CD4-positive, alpha-beta T cell treated with Interleukin-17A for 1 hour (primary cell): ENCODE results near the gene KCNK10.

Experiments used
- DNase-seq: peaks from one replicate; pipeline ENCODE4 v3.0.0-alpha.2; 2020

Gene KCNK10

DNA sequence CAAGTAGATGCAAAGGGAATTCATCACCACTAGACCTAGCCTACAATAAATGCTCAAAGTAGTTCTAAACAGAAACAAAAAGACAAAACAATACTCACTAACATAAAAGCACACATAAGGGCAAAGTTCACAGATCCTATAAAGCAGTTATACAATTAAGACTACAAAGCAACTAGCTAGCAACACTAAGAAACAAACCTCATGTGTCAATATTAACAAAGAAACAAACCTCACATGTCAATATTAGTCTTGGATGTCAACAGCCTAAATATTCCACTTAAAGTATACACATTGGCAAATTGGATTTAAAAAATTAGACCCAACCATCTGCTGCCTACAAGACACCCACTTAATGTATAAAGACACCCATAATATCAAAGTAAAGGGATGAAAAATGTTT lies 152.7 kb downstream of the KCNK10 start:
- no peak for DNase-seq

- DNase-seq, result peak; percentile 74
These were observed 154.4 kb downstream of the KCNK10 start for GRCh38 chr14:88168498-88169165.

- no peak for DNase-seq
These were observed 155.0 kb downstream of the KCNK10 start for GRCh38 chr14:88168025-88168424.

DNA sequence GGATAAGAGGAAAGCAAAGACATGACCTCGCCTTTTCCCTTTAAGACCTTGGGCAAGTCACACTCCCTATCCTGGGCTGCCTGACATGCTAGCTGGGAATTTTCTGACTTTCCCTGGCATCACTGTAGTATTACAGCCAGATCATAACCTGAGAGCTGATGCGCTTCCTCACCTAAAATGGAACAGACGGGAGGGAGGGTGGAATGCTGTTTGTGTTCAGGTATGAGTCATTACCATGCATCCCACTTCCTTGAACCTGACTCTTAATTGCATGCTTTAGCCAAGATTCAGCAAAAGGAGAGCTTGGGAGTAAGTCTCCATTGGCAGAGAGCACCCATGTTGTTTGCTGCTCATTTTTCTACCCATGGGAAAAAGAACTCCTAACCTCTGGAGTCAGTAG lies 156.5 kb downstream of the KCNK10 start:
- no peak for DNase-seq

- DNase-seq, result no peak
These were observed 158.0 kb downstream of the KCNK10 start for GRCh38 chr14:88164906-88165534.

- DNase-seq, result no peak
These were observed 159.3 kb downstream of the KCNK10 start for GRCh38 chr14:88163731-88164255.

DNA sequence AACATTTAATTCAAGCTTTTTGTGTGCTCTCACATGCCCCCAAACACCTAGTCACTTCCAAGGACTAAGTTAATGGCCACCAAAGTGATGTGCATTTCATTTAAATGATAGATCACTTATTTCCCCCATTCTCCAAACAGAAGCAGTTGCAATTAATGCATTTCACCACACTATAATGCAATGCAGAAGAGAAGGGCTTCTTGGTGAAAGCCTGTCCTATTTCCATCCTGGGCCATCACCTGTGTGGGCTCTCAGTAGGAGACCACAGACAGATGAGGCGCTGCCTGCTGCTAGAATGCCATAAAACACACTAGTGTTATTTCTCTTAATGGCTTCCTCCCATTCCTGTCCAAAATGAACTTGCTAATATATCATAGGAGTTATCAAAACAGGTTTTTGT lies 166.9 kb downstream of the KCNK10 start:
- no peak for DNase-seq

DNA sequence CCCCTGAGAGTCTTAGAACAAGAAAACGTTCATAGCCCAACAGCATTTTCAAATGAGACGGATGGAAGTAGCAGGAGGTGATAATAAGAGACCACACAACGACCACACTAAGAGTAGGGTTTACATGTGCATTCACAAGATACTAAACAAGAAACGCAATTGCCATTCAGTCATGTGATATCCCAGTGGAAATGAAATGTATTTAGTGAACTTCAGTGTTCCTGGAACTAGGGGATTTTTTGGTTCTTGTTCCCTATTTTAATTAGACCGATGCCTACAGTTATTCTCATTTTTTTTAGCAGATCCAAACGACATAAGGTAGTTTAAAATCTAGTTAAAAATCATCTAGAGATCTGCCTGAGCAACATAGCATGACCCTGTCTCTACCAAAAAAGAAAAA lies 168.1 kb downstream of the KCNK10 start:
- no peak for DNase-seq

GRCh38 chr14:88154321-88154720 lies 168.7 kb downstream of the KCNK10 start:
- no peak for DNase-seq

- DNase-seq, result no peak
These were observed 176.0 kb downstream of the KCNK10 start for GRCh38 chr14:88146881-88147649.

DNA sequence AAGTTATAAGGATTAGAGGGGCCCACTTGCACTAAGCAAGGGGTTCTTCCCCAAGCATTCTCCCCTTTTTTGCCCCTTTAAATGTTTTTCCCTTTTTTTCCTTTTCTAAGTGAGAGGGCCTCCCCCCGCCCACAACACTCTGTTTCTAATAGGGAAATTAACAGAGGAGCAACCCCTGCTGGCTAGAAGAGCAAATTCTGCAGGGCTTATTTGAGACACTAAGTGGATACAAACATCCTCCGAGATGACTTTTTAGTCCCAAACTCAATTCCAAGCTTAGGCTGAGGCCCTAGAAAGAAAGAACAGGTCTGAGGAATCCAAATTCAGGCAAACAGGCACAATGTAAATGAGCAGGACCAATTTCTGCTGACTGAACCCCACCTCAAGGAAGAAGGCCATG lies 179.3 kb downstream of the KCNK10 start:
- no peak for DNase-seq

DNA sequence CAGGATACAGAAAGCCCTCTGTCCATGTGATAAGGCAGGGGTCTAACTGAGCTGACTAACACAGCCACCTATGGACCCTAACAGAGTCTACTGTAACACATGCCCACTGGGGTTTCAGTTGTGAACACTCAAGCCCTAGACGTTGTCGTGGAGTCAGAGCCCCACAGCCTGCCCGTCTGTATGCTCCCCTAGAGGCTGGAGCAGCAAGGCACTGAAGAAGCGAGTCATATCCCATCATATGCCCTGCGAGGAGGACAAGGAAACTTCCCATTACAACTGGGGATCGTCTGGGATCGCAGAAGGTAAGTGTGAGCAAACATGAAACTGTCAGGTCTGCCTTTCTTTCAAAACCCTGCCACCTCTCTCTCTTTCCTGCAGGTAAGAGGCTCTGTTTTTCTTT lies 180.1 kb downstream of the KCNK10 start:
- no peak for DNase-seq

GRCh38 chr14:88140874-88141273 lies 182.2 kb downstream of the KCNK10 start:
- no peak for DNase-seq

DNA sequence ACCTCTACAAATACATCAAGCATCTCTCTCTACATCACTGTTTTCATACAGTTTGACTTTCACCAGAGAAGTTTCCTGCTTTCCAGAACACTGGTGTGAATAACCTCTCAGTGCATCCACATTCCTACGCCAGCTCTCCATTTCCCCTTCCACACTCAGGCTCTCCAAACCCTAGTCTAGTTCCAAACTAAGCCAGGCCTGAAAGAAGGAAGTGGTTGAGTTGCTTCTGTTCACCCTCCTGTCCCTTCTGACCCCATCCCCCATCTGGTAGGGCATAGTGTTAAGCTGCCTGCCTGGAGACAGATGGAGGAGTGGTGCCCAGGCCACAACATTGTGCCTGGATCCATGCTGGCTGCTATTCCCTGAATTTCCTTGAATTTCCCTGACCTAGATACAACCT lies 185.7 kb downstream of the KCNK10 start:
- DNase-seq, result no peak
